HG03060 (cell line): ENCODE results near the gene ZNF655.
"Not testable (repeated sequence)": the region's sequence is repeated elsewhere in the genome, so short reads cannot be mapped to it uniquely, and the experiment has no call there.

ENCODE experiments used
- ATAC-seq: cut with Tn5 transposase; IDR thresholded peaks from one replicate; pipeline ENCODE4 v1.9.1; 2021; ENCODE audit warnings: low read depth, moderate number of reproducible peaks; ENCODE audit not compliant: unreplicated experiment

Gene ZNF655

DNA sequence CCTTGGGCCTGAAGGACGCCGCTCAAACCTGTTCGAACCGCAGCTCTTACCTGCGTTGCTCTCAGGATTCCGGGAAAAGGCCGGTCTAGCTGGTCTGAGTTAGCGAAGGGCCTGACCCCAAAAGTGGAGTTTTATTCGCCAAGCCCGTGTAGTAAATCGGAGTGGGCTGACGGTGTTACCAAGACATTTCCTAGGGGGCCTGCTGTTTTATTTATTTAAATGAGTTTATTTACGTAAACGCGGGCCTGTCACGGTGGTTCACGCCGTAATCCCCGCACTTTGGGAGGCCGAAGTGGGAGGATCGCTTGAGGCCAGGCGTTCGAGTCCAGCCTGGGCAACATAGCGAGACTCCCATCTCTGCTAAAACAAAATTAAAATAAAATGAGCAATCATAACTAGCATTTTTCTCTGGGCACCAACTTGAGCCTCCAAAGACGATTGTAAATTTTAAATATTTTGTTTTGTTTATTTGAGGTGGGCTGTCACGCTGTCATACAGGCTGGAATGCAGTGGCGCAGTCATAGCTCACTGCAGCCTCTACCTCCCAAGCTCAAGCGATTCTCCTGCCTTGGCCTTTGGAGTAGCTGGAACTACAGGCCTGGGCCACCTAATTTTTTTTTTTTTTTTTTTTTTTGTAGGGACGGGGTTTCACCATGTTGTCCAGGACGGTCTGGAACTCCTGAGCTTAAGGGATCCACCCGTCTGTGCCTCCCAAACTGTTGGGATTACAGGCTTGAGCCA lies 903 bp downstream of the ZNF655 start:
- no peak for ATAC-seq

GRCh38 chr7:99560834-99561736 lies 2.6 kb downstream of the ZNF655 start:
- no peak for ATAC-seq

GRCh38 chr7:99561737-99562051 lies 3.3 kb downstream of the ZNF655 start:
- no peak for ATAC-seq

- ATAC-seq, result no peak
Measured at GRCh38 chr7:99562114-99562784, 3.8 kb downstream of the ZNF655 start.

DNA sequence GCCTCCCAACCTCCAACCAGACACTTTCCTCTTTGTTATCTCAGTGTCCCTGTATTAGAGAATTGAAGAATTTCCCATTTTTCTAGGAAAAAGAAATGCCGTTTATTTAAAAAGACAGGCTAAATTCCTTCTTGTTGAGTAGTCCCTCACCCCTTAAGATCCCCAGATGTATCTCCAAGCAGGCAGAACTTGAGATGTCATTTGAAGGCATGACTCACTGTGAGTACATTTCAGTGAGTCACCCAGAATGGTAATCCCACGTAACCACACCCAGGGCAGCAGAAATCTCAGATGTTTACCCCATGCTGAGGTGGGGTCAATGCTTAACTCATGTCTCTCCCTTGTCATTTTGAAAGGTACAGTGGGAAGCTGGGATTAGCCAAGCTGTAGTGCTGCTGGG lies 4.4 kb downstream of the ZNF655 start:
- no peak for ATAC-seq

- ATAC-seq, result no peak
Measured at GRCh38 chr7:99563650-99564049, 5.2 kb downstream of the ZNF655 start.

DNA sequence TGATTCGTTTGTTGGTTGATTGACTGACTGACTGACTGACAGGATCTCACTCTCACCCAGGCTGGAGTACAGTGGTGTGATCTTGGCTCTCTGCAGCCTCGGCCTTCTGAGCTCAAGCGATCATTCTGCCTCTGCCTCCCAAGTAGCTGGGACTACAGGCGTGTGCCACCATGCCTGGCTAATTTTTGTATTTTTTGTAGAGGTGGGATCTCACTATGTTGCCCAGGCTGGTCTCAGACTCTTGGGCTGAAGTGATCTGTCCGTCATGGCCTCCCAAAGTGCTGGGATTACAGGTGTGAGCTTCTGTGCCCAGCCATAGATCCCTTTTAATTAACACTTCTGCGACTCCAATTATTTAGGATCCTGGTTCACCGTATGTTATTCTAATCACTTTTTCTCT lies 10.3 kb downstream of the ZNF655 start:
- not testable (repeated sequence) for ATAC-seq

DNA sequence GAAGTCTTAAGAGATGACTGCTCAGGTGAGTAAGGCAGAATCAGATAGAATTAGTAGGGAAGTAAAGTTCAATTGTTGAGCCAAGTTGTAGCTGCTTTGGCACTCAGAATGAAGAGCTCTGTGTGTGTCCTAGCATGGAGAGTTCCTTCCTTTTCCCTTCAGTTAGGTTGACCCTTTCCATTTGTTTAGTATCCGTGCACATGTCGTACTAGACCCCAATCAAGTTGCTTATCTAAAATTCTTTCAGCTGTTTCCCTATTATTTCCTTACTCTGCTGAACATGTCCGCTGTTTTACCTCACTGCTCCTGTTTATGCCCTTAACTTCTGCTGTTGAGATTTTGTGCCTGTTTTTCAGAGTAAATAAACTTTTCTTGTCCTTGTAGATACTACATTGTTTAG lies 13.3 kb downstream of the ZNF655 start:
- no peak for ATAC-seq

DNA sequence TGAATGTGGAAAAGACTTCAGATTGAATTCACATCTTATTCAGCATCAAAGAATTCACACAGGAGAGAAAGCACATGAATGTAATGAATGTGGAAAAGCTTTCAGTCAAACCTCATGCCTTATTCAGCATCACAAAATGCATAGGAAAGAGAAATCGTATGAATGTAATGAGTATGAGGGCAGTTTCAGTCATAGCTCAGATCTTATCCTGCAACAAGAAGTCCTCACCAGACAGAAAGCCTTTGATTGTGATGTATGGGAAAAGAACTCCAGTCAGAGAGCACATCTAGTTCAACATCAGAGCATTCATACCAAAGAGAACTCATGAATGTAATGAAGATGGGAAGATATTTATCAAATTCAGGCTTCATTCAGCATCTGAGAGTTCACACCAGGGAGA lies 14.8 kb downstream of the ZNF655 start:
- no peak for ATAC-seq

DNA sequence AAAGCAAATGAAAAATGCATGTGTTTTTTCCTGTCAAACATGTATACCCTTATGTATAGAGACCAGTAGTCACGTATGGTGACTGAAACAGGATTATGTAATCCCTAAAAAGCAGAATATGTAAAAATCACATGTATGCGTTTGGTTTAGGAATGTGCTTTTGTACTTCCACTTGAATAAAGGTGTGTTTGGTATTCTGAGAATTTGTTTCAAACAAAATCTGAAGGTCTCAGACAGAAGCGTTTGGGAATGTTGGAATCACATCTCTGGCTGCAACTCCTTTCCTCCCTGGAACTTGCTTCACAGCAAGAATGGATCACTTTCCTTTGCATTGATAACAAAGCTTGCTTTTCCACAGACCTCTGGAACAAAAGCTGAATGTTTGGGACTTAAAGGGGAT lies 17.8 kb downstream of the ZNF655 start:
- ATAC-seq, result no peak

- ATAC-seq, result no peak
Measured at GRCh38 chr7:99579281-99579955, 21.0 kb downstream of the ZNF655 start.

GRCh38 chr7:99579956-99580777 lies 21.7 kb downstream of the ZNF655 start:
- ATAC-seq, result no peak

- not testable (repeated sequence) for ATAC-seq
Measured at GRCh38 chr7:99580778-99581332, 22.4 kb downstream of the ZNF655 start.

DNA sequence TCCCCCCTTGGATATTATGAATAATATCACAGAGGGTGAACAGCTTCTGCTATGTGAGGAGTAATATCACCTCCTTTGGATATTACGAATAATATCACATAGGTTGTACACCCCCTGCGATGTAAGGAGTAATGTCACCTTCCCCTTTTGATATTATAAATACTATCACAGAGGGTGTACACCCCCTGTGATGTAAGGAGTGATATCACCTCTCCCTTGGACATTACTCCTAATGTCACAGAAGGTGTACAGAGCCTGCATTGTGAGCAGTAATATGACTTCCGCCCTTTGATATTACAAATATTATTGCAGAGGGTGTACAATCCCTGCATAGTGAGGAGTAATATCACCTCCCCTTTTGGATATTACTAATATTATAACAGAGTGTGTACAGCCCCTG lies 30.4 kb downstream of the ZNF655 start:
- ATAC-seq, result no peak

DNA sequence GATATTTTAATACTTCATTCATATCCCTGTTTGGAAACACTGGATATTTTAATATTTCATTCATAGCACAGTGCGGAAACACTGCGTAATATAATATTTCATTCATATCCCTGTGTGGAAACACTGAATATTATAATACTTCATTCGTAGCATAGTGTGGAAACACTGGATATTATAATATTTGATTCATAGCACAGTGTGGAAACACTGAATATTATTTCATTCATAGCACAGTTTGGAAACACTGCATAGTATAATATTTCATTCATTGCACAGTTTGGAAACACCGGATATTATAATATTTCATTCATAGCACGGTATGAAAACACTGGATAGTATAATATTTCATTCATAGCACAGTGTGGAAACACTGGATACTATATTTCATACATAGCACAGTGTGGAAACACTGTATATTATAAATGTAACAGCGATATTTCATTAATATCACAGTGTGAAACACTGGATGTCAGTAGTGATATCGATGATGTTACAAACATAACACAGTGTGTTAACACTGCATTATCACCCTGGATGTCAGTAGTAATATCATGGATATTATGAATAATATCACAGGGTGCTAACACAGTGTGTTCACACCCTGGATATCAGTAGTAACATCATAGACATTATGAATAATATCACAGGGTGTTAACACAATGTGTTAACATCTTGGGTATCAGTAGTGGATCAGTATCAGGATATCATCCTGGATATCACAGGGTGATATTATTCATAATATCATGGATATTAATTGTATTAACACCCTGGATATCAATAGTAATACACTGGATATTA lies 36.7 kb downstream of the ZNF655 start:
- no peak for ATAC-seq

GRCh38 chr7:99596408-99596955 lies 38.0 kb downstream of the ZNF655 start:
- ATAC-seq, result no peak

GRCh38 chr7:99597762-99598501 lies 39.5 kb downstream of the ZNF655 start, which contains the start of gene TMEM225B:
TMEM225B (plus strand) TSS chr7:99598267; CDS start chr7:99604389, 6,122 bp downstream.
- no peak for ATAC-seq

DNA sequence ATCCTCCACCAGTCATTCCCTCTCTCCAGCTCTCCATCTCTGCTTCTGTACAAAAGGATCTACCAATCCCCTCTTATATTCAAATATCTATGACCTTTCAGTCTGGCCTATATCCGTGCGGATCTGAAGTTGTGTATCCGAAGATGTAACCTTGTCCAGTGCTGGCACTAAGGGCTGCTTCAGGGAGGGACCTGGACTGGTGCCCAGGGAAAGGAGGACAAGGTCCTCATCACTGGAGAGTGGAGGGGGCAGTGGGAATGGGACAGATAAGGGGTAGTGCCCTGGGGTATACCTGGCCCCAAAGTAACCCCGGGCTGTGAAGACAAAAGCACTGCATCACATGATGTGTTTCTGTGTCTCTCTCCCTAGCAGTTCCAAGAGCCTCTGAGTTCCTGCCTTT lies 41.4 kb downstream of the ZNF655 start:
- ATAC-seq, result no peak
